ENCODE data around the gene KLHL29. TPM values are rescaled to one million over a fixed set of nuclear protein-coding genes. Genes with fewer than 3 reads are reported as not detected.

Gene KLHL29
- total and polyA plus RNA-seq, 4 donors = 0.29 to 2.3 (median 0.68) TPM

- H3K36me3 ChIP-seq (ENCODE audit: control insufficient read depth in 4 of 4, insufficient read depth in 3 of 4, low read depth in 1 of 4, low read length in 3 of 4) = no peaks in the 10 kb centered on the region
- no peak overlapping the region for H3K4me3 ChIP-seq (ENCODE audit: low read depth in 1 of 3, low read length in 3 of 3)
- no peaks in the 10 kb centered on the region for H3K4me1 ChIP-seq (ENCODE audit: control insufficient read depth in 4 of 4, insufficient read depth in 4 of 4, low read length in 3 of 4)
- WGBS = 72% methylated on average over 6 of the region's 6 CpGs
- TF ChIP-seq RAD21 (IDR thresholded peaks at IDR 0.05) = no peak
- H3K9ac ChIP-seq (ENCODE audit: low read depth in 1 of 2, low read length in 2 of 2) = no peak overlapping the region
- no peak for DNase-seq (ENCODE audit: low spot score)
- no peak overlapping the region for H3K27ac ChIP-seq (ENCODE audit: low read depth in 1 of 2, low read length in 2 of 2)
- H3K27me3 ChIP-seq (ENCODE audit: control insufficient read depth in 4 of 4, insufficient read depth in 4 of 4, low read length in 3 of 4) = no peaks in the 10 kb centered on the region
- no peaks in the 10 kb centered on the region for H3K9me3 ChIP-seq (ENCODE audit: control insufficient read depth in 4 of 4, low read length in 3 of 4)
Measured at GRCh38 chr2:23497536-23497935, 112.6 kb downstream of the KLHL29 start.

- no peaks in the 10 kb centered on the region for H3K36me3 ChIP-seq (ENCODE audit: control insufficient read depth in 4 of 4, insufficient read depth in 3 of 4, low read depth in 1 of 4, low read length in 3 of 4)
- H3K27ac ChIP-seq (ENCODE audit: low read depth in 1 of 2, low read length in 2 of 2) = no peak overlapping the region
- no peak for TF ChIP-seq RXRA (IDR thresholded peaks at IDR 0.05)
- no peak for TF ChIP-seq RAD21 (IDR thresholded peaks at IDR 0.05)
- TF ChIP-seq CTCF (IDR thresholded peaks at IDR 0.05; ENCODE audit: low read depth, low read length, missing input control) = no peak
- DNase-seq (ENCODE audit: low spot score) = no peak
- H3K9me3 ChIP-seq (ENCODE audit: control insufficient read depth in 4 of 4, low read length in 3 of 4) = no peaks in the 10 kb centered on the region
- WGBS = 83% methylated on average over 7 of the region's 7 CpGs
- no peak overlapping the region for H3K9ac ChIP-seq (ENCODE audit: low read depth in 1 of 2, low read length in 2 of 2)
- no peaks in the 10 kb centered on the region for H3K27me3 ChIP-seq (ENCODE audit: control insufficient read depth in 4 of 4, insufficient read depth in 4 of 4, low read length in 3 of 4)
- H3K4me1 ChIP-seq (ENCODE audit: control insufficient read depth in 4 of 4, insufficient read depth in 4 of 4, low read length in 3 of 4) = peaks cover 0 to 7% (median 4%) of the 10 kb centered on the region in 4 donors
- H3K4me3 ChIP-seq (ENCODE audit: low read depth in 1 of 3, low read length in 3 of 3) = no peak overlapping the region
Measured at GRCh38 chr2:23498943-23499342, 114.0 kb downstream of the KLHL29 start.

- no peak overlapping the region for H3K27ac ChIP-seq (ENCODE audit: low read depth in 1 of 2, low read length in 2 of 2)
- H3K36me3 ChIP-seq (ENCODE audit: control insufficient read depth in 4 of 4, insufficient read depth in 3 of 4, low read depth in 1 of 4, low read length in 3 of 4) = no peaks in the 10 kb centered on the region
- TF ChIP-seq ZBTB33 (IDR thresholded peaks at IDR 0.05) = no peak
- no peak for TF ChIP-seq RXRA (IDR thresholded peaks at IDR 0.05)
- no peak for TF ChIP-seq FOXA1 (IDR thresholded peaks at IDR 0.05)
- TF ChIP-seq RAD21 (IDR thresholded peaks at IDR 0.05) = no peak
- no peak for TF ChIP-seq YY1 (IDR thresholded peaks at IDR 0.05)
- no peak for TF ChIP-seq TAF1 (conservative IDR thresholded peaks at IDR 0.05)
- no peak for TF ChIP-seq NR2F2 (IDR thresholded peaks at IDR 0.05)
- TF ChIP-seq GABPA (IDR thresholded peaks at IDR 0.05 in 1 of 2, conservative IDR thresholded peaks at IDR 0.05 in 1 of 2) = no peak
- H3K9ac ChIP-seq (ENCODE audit: low read depth in 1 of 2, low read length in 2 of 2) = no peak overlapping the region
- WGBS = 93% methylated on average over 8 of the region's 8 CpGs
- no peaks in the 10 kb centered on the region for H3K9me3 ChIP-seq (ENCODE audit: control insufficient read depth in 4 of 4, low read length in 3 of 4)
- no peak for DNase-seq (ENCODE audit: low spot score)
- H3K4me1 ChIP-seq (ENCODE audit: control insufficient read depth in 4 of 4, insufficient read depth in 4 of 4, low read length in 3 of 4) = peaks cover 0 to 7% (median 4%) of the 10 kb centered on the region in 4 donors
- no peak overlapping the region for H3K4me3 ChIP-seq (ENCODE audit: low read depth in 1 of 3, low read length in 3 of 3)
- H3K27me3 ChIP-seq (ENCODE audit: control insufficient read depth in 4 of 4, insufficient read depth in 4 of 4, low read length in 3 of 4) = no peaks in the 10 kb centered on the region
Measured at GRCh38 chr2:23499439-23499838, 114.5 kb downstream of the KLHL29 start.

- no peak overlapping the region for H3K27ac ChIP-seq (ENCODE audit: low read depth in 1 of 2, low read length in 2 of 2)
- 88% methylated on average over 12 of the region's 12 CpGs for WGBS
- peaks cover 0 to 7% (median 4%) of the 10 kb centered on the region in 4 donors for H3K4me1 ChIP-seq (ENCODE audit: control insufficient read depth in 4 of 4, insufficient read depth in 4 of 4, low read length in 3 of 4)
- no peak overlapping the region for H3K4me3 ChIP-seq (ENCODE audit: low read depth in 1 of 3, low read length in 3 of 3)
- no peak for DNase-seq (ENCODE audit: low spot score)
- H3K9ac ChIP-seq (ENCODE audit: low read depth in 1 of 2, low read length in 2 of 2) = no peak overlapping the region
- no peaks in the 10 kb centered on the region for H3K9me3 ChIP-seq (ENCODE audit: control insufficient read depth in 4 of 4, low read length in 3 of 4)
- H3K36me3 ChIP-seq (ENCODE audit: control insufficient read depth in 4 of 4, insufficient read depth in 3 of 4, low read depth in 1 of 4, low read length in 3 of 4) = no peaks in the 10 kb centered on the region
- no peaks in the 10 kb centered on the region for H3K27me3 ChIP-seq (ENCODE audit: control insufficient read depth in 4 of 4, insufficient read depth in 4 of 4, low read length in 3 of 4)
- TF ChIP-seq YY1 (IDR thresholded peaks at IDR 0.05) (no peak), EGR1 (IDR thresholded peaks at IDR 0.05; ENCODE audit: low read depth in 2 of 2) (no peak), RAD21 (IDR thresholded peaks at IDR 0.05) (no peak), GABPA (IDR thresholded peaks at IDR 0.05 in 1 of 2, conservative IDR thresholded peaks at IDR 0.05 in 1 of 2) (no peak), CTCF (IDR thresholded peaks at IDR 0.05; ENCODE audit: low read depth, low read length, missing input control) (no peak), REST (IDR thresholded peaks at IDR 0.05) (no peak), ATF3 (IDR thresholded peaks at IDR 0.05) (no peak), FOXA1 (IDR thresholded peaks at IDR 0.05) (no peak)
Measured at GRCh38 chr2:23500836-23501235, 115.9 kb downstream of the KLHL29 start.

Data from liver (tissue), 9 donors.